ENCODE data around the gene CCDC92B. TPM values are rescaled to one million over a fixed set of nuclear protein-coding genes. Genes with fewer than 3 reads are reported as not detected.

CCDC92B gene
- total RNA-seq, 1 experiment from 2014 or later = 0.09 TPM

DNA sequence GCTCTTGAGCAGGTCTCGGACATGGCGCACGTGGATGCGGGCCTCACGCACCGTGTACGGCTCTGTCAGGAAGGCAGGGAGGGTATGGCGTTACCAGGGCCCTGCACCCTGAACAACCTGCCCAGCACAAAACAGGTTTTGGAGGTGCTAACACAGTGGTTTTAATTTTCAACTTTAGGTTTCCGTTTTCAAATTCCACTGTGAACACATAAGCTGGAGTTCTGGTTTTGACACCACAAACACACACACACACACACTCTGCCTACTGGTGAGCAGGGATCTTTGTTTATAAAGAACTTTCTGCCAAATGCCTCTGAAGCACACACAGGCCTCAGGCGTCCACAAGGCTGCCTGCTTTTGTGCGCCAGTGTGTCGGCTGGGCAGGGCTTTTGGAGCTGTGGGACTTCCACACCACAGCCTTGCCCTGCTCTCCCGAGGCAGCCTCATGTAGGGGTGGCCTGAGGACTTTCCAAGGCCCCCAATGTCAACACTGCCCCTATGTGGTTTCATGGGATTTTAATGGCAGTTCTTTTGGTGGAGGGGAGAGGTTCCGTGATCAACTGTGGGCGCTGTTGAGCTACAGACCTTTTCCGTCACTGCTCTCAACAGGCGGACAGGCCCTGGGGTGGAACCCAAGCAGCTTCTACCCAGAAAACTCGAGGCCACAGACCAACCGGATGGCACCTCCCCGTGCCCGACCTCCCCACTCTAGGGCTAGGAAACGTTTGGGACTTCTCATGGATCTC, 47.3 kb downstream of the CCDC92B start:
- ChIA-PET CTCF (no interaction called here), POLR2A (ENCODE audit: low non-redundant PET) (interaction anchor here (0.6 kb wide), 1 partner anchor 9 kb away, joined by 3 read pairs; no protein-coding TSS in a partner anchor)
- H3K4me1 ChIP-seq (ENCODE audit: insufficient read depth, low read length, poor library complexity, severe bottlenecking) = no peaks in the 10 kb centered on the region
- no peak overlapping the region for H3K27ac ChIP-seq (ENCODE audit: low read depth, low read length, poor library complexity, severe bottlenecking)
- no peaks in the 10 kb centered on the region for H3K9me3 ChIP-seq (ENCODE audit: low read depth, low read length, poor library complexity, severe bottlenecking)
- intact Hi-C loops (cut with micrococcal nuclease; ENCODE audit: unreplicated experiment) = no loop called here
- peaks cover 56% of the 10 kb centered on the region for H3K36me3 ChIP-seq (ENCODE audit: insufficient read depth, low read length, poor library complexity, severe bottlenecking)
- no peak for TF ChIP-seq EZH2 (IDR thresholded peaks at IDR 0.05; ENCODE audit: borderline replicate concordance, low read depth, low read length, poor library complexity, severe bottlenecking)
- TF ChIP-seq, protein P1, sequence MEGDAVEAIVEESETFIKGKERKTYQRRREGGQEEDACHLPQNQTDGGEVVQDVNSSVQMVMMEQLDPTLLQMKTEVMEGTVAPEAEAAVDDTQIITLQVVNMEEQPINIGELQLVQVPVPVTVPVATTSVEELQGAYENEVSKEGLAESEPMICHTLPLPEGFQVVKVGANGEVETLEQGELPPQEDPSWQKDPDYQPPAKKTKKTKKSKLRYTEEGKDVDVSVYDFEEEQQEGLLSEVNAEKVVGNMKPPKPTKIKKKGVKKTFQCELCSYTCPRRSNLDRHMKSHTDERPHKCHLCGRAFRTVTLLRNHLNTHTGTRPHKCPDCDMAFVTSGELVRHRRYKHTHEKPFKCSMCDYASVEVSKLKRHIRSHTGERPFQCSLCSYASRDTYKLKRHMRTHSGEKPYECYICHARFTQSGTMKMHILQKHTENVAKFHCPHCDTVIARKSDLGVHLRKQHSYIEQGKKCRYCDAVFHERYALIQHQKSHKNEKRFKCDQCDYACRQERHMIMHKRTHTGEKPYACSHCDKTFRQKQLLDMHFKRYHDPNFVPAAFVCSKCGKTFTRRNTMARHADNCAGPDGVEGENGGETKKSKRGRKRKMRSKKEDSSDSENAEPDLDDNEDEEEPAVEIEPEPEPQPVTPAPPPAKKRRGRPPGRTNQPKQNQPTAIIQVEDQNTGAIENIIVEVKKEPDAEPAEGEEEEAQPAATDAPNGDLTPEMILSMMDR (conservative IDR thresholded peaks at IDR 0.05; ENCODE audit: low read depth, low read length) = no peak
- no peak overlapping the region for H3K4me3 ChIP-seq (ENCODE audit: low read depth, low read length, poor library complexity, severe bottlenecking)
- DNase-seq (ENCODE audit: low spot score) = no peak
- no TSS peak for BruUV-seq (replicated peaks)
- no peaks in the 10 kb centered on the region for H3K27me3 ChIP-seq (replicated peaks; ENCODE audit: insufficient read depth, low read depth, low read length, poor library complexity)

DNA sequence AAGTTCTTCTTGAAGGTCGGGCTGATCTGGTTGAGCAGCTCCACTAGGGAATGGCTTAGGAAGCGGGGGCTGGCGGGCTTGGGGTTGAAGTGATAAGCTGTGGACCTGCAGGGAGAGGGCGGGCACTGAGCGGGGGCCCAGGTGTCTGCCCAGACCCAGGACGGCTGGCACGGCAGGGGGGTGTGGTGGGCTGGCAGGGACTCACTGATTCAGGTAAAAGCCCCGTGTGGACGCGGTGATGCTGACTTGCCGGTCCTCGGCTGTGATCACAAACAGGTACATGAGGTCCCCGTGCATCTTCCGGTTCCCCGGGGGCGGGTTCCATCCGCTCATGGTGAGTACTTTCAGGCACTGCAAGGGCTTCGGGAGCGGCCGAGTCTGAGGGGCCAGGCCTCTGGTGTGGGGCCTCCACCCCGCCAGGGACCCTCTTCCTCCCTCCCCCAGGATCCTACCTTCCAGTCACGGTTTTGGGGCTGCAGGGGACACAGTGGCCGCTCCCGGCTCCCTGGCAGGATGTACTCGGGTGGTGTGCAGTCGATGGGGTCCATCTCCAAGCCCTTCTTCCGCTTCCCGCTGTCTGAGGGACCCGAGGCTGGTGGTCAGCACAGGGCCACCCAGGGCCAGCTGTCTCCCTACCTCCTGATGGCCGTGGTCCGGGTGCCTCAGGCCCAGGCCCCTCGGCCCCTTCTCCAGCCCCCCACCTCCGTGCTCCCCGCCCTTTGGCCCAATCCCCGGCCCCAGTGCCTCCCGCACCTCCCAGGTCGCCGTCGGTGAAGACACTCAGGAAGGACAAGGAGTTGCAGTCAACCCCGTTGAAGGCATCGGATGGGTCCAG, 48.1 kb downstream of the CCDC92B start:
- TF ChIP-seq EZH2 (IDR thresholded peaks at IDR 0.05; ENCODE audit: borderline replicate concordance, low read depth, low read length, poor library complexity, severe bottlenecking) = no peak
- TF ChIP-seq, protein P1 (conservative IDR thresholded peaks at IDR 0.05; ENCODE audit: low read depth, low read length) = no peak
- Histone ChIP-seq H3K4me1 (ENCODE audit: insufficient read depth, low read length, poor library complexity, severe bottlenecking) (no peaks in the 10 kb centered on the region), H3K36me3 (ENCODE audit: insufficient read depth, low read length, poor library complexity, severe bottlenecking) (peaks cover 62% of the 10 kb centered on the region), H3K4me3 (ENCODE audit: low read depth, low read length, poor library complexity, severe bottlenecking) (no peak overlapping the region), H3K9me3 (ENCODE audit: low read depth, low read length, poor library complexity, severe bottlenecking) (no peaks in the 10 kb centered on the region), H3K27me3 (replicated peaks; ENCODE audit: insufficient read depth, low read depth, low read length, poor library complexity) (no peaks in the 10 kb centered on the region), H3K27ac (ENCODE audit: low read depth, low read length, poor library complexity, severe bottlenecking) (no peak overlapping the region)
- POLR2A ChIA-PET (ENCODE audit: low non-redundant PET) = no interaction called here
- CTCF ChIA-PET = no interaction called here
- intact Hi-C loops (cut with micrococcal nuclease; ENCODE audit: unreplicated experiment) = no loop called here
- DNase-seq (ENCODE audit: low spot score) = no peak
- BruUV-seq (replicated peaks) = TSS peak; percentile 29

DNA sequence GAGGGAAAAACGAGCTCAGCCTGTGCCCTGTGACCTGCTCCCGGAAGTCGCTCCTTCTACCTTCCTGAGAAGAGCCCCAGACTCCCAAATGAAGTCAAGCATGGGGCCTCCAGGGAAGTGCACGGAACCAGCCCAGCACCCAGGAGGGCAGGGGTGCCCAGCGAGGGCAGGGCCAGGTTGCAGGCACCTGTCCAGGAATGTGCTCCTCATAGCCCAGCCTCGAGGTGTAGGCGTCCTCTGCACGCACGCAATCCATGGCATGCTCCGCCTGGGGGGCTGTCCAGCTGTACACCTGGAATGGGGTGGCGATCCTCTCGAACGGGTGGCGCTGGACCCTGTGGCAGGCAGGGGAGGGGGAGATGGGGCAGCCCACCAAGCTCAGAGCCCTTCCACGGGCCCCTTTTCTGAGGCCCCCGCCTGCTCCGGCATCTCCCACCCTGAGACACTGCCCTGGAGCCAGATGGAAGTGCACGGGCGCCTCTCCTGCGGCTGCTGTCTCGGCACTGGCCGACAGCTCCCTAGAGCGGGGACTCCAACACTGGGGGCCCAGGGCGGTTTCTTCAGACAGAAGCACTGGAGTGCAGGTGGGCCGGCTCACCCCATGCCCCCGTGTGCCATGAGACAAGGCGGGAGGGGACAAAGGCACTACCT, 48.8 kb downstream of the CCDC92B start:
- H3K36me3 ChIP-seq (ENCODE audit: insufficient read depth, low read length, poor library complexity, severe bottlenecking) = peaks cover 68% of the 10 kb centered on the region
- ChIA-PET CTCF (no interaction called here), POLR2A (ENCODE audit: low non-redundant PET) (no interaction called here)
- no TSS peak for BruUV-seq (replicated peaks)
- H3K9me3 ChIP-seq (ENCODE audit: low read depth, low read length, poor library complexity, severe bottlenecking) = no peaks in the 10 kb centered on the region
- intact Hi-C loops (cut with micrococcal nuclease; ENCODE audit: unreplicated experiment) = no loop called here
- no peak overlapping the region for H3K27ac ChIP-seq (ENCODE audit: low read depth, low read length, poor library complexity, severe bottlenecking)
- H3K4me1 ChIP-seq (ENCODE audit: insufficient read depth, low read length, poor library complexity, severe bottlenecking) = no peaks in the 10 kb centered on the region
- no peak for TF ChIP-seq EZH2 (IDR thresholded peaks at IDR 0.05; ENCODE audit: borderline replicate concordance, low read depth, low read length, poor library complexity, severe bottlenecking)
- TF ChIP-seq, protein P1 (conservative IDR thresholded peaks at IDR 0.05; ENCODE audit: low read depth, low read length) = no peak
- H3K27me3 ChIP-seq (replicated peaks; ENCODE audit: insufficient read depth, low read depth, low read length, poor library complexity) = no peaks in the 10 kb centered on the region
- DNase-seq (ENCODE audit: low spot score) = no peak
- no peak overlapping the region for H3K4me3 ChIP-seq (ENCODE audit: low read depth, low read length, poor library complexity, severe bottlenecking)
